Thyroid gland (tissue), 4 donors: ENCODE results near the gene RBM28.

Source experiments
- CTCF ChIP-seq, 6 experiments: fragments of 200-600 bp in 3 of 6; fragments of 450-650 bp in 3 of 6; sonication (generic) in 3 of 6; IDR thresholded peaks; one replicate each; pipeline ENCODE4 v1.5.1; 2016 to 2019; ENCODE audit warnings: antibody characterized with exemption in 6 of 6, mild to moderate bottlenecking in 2 of 6, inconsistent platforms in 1 of 6, moderate library complexity in 1 of 6
- POLR2A ChIP-seq, 2 donors: fragments of 450-650 bp; IDR thresholded peaks; one replicate each; pipeline ENCODE4 v1.6.1; 2017; ENCODE audit warnings: antibody characterized with exemption in 2 of 2, mild to moderate bottlenecking in 2 of 2, moderate library complexity in 1 of 2

DNA sequence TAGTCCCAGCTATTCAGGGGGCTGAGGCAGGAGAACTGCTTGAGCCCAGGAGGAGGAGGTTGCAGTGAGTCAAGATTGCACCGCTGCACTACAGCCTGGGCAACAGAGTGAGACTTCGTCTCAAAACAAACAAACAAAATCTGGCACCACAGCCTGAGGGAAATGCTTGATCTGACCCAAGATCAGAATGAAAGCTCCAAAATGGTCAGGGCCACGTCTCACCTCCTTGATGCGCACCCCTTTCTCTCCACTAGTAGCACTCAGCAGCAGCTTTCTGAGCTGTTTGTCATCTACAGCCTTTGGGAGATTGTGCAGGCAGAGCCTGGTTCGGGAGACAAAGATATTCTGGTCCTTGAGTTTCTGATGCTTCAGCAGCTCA lies 22.7 kb downstream of the RBM28 start:
- TF ChIP-seq CTCF (IDR thresholded peaks at IDR 0.05) = no peak
- no peak for TF ChIP-seq POLR2A (IDR thresholded peaks at IDR 0.05)
